ENCODE data around the gene DOCK3.
"Not testable (repeated sequence)": the region's sequence is repeated elsewhere in the genome, so short reads cannot be mapped to it uniquely, and the experiment has no call there.

The DOCK3 gene

DNA sequence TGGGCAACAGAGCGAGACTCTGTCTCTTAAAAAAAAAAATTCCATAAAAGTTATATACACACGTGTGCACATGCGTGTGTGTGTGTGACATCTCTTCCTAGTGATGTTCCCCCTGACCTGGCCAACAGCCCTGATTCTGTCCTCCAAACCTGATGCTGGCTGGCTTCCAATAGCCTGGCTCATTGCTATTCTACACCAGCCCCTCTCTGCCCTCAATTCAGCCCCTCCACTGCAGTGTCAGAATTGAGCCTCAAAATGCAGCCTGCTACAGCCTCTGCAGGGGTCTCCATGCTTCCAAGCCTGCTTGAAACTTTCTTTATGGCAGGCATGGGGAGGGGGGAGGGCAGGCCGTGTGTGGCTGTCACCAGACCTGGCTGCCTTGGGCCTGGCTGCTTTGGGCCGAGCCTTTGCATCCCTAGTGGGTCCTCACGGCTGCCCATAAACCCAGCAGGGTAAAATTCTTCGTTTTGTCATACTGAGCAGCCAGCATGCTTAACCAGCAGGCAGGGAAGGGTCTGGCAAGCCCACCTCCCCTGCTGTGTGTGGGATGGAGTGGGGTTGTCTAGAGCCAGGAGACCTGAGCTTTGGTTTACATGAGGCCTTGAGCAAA lies 22.7 kb upstream of the DOCK3 start:
- no peak for DNase-seq (ENCODE audit: low read depth)

DNA sequence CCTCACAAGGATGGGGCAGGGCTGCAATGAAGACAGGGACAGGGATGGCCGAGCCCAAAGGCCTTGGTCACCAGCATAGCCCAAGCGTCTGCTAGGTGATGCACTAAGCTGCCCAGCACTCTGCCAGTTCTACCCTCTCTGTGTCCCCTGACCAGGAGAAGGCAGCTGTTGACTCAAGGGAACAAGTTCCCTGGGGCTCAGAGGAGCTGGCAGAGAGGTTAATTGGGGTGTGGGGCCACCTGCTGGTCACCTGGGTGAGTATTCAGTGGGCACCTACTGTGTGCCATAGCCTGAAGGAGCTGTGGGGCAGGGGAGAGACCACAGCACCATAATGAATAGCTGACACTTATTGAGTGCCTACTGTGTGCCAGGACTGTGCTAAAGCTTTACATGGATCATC lies 22.0 kb upstream of the DOCK3 start:
- no peak for DNase-seq (ENCODE audit: low read depth)

DNA sequence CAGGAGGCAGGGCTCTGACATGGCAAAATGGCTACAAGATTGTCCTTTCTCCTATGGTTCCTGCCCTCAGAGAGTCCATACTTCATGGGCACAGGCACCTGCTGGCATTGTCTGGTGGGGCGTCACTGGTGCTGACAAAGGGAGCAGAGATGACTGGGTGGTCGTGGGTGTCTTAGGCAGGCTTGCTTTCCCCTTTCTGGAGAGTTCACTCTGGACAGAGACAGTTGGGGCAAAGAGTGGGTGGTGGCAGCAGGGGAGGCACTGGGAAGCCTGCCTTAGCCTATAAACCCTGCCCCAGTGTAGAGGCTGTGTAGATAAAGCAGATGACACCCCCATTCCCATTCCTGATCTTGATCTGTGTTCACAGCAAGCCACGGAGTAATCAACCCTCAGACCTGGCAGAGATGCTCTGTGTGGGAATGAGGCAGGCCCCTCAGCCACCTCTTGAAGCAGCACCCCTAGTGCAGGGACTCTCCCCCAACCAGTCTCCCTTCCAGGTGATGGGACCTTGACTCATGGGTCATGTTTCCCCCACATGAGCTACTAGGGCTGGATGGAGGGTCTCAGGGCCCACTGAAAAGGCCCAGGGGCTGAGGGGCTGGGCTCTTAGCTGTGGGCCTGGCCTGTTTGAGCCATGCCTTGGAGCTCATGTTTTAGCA lies 20.7 kb upstream of the DOCK3 start:
- no peak for DNase-seq (ENCODE audit: low read depth)

DNA sequence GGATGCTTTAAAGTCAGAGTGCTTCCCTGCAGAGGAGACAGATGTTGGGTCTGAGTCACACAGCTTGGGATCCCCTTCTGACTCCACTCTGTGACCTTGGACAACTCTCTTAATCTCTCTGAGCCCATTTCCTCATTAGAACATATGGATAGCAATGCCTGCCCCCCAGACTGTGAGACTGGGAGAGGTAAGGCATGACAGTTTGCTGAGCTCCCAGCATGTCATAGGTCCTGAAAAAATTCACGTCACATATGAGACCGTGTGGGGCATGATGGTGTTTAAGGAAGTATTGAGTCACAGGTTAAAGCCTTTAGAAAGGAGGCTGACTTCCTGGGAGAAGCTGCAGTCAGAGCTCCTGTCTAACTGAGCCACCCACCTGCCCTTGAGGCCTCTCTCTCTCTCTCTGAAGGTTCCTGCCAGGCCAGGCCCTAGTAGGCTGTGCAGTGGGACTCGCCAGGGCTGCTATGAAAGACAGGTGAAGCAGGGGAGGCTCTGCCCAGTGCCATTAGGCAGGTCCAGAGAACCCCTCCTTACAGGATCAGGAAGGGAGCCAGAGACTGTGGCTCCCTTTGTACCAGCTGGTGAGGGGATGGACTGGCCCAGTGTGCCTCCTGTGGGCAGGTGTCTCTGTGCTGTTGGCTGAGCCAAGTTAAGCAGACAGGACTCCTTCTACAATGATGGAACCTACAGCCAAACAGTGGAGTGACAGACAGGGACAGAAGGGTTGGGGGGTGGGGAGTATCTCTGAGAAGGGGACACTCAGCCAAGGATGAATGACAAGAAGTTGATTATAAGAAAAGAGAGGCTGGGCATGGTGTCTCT lies 19.5 kb upstream of the DOCK3 start:
- DNase-seq (ENCODE audit: low read depth): no peak

DNA sequence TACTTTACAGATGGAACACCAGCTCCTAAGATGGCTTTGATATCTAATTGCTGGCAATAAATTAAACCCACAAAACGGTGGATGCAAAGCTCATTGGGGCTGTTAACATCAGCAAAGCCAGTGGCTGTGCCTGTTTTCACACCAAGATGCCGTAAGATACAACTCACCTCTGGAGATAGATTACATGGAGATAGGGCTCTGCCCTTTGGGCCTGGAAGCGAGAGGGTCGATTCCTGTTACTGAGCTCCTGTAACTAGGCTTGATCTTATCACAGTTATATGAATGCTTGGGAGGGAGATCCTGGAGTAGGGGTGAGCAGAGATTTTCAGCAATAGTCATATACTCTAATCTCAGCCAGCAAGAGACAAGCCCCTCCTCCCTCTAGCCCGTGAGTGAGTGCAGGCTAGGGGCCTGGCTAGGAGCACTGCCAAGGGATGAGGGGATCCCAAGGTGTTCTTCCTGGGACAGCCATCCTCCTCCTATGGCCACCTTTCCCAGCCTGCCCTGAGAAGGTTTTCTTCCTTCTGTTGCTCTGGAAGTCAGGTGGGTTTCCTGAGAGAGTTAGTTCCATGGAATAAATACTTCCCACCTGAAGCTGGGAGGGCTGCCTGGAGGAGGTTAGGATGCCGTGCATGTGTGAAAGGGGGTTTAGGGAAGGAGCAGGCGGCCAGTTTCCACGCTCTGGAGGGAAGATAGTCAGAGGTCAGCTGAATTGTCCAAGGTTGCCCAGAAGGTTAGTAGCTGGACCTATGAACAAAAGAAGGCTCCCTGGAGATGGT lies 18.1 kb upstream of the DOCK3 start:
- no peak for DNase-seq (ENCODE audit: low read depth)

DNA sequence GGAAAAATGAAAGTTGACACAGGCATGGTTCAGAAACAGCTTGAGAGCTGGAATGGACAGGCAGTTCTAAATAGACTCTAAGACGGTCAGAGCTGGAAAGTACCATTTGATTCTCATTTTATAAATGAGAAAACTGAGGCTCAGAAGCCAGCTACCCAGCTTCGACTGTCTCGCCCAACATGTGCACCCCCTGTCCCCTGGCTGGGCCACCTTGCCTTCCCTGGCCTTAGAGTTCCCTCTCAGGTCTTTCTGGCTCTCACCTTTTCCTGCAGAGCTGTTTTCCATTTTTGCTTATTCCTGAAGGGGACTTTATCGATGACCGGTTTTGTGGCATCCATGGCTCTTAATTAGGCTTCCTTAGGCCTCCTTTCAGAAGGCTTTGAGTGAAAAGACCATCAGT lies 17.3 kb upstream of the DOCK3 start:
- DNase-seq (ENCODE audit: low read depth): no peak

DNA sequence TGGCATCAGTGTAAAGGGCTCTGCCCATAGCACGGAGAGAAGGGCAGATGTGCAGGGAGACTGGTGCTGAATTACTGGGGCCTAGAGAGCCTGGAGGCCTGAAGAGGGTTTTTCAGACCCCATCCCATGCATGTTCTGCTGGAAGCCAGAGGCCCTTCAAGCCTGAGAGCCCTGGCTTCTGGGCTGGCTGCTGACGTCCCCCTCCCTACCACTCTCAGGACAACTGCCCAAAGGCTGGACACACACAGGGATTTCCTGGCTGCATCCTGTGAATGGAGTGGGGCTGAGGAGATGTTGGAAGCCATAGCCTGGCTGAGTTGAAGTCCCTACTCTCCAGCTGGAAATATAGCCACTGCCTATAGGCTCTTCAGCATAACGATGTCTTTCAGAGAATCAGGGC lies 16.9 kb upstream of the DOCK3 start:
- DNase-seq (ENCODE audit: low read depth): no peak

DNA sequence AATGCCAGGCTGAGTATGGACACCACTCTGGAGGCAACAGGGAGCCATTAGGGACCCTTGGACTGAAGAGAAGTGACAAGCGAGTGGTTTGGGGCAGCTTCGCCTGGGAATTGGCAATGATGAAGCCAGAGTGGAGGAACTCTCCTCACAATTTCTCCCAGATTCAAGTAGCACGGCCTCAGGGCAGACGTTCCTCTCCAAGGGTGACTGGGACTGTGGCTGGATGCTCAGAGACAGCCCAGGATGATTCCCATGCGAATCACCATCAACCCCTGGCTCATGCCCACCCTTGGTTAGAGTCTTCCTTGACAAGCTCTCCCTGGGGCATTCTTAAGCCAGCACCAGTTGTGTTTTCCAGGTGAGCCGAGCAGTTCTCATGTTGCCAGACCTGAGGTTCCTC lies 16.3 kb upstream of the DOCK3 start:
- no peak for DNase-seq (ENCODE audit: low read depth)

DNA sequence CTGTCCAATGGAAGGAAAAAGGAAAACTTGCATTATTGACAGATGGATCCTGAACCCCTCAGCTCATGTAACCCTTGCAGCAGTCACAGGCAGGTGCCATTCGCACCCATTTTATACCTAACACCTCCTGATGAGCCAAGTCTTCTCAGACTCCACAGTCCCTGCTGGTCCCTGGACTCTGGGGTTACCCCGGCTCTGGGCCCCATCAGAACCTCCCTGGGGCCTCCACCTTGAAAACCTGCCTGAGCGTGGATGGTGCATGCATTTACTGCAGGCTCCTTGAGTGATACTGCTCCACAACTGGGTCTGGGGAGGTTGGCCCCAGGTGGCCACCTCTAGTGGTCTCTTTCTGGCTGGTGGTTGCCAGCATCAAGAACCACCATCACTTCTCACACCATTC lies 15.9 kb upstream of the DOCK3 start:
- DNase-seq (ENCODE audit: low read depth): no peak

DNA sequence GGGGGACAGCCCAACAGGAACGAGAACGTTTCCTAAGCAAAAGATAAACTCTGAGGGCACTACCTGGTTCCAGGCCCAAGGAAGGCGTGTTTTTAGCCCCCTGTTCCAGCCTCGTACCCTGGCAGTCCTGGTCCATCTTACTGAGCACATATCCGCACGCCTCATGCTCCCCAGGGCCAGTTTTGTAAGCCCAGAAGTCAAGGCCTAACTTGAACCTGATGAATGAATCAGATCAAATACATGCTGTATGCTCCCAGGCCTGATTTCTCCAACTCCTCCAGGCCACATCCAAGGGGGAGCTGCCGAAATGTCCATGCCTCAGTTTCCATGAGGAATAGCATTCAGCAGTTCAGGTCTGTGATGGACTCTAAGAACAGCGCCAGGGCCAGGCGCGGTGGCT lies 14.3 kb upstream of the DOCK3 start:
- no peak for DNase-seq (ENCODE audit: low read depth)

DNA sequence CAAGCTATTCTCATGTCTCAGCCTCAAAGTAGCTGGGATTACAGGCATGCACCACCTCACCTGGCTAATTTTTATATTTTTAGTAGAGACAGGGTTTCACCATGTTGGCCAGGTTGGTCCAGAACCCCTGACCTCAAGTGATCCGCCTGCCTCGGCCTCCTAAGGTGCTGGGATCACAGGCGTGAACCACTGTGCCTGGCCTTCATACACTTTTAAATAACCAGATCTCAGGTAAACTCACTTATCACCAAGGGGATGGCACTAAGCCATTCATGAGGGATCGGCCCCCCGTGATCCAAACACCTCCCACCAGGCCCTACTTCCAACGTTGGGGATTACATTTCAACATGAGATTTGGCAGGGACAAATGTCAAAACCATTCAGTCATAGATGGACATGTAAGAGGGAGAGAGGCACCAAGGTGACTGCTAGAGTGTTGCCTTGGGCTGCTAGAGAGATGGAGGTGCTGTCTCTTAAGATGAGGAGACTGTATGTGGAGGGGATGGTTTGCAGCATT lies 13.3 kb upstream of the DOCK3 start:
- no peak for DNase-seq (ENCODE audit: low read depth)

DNA sequence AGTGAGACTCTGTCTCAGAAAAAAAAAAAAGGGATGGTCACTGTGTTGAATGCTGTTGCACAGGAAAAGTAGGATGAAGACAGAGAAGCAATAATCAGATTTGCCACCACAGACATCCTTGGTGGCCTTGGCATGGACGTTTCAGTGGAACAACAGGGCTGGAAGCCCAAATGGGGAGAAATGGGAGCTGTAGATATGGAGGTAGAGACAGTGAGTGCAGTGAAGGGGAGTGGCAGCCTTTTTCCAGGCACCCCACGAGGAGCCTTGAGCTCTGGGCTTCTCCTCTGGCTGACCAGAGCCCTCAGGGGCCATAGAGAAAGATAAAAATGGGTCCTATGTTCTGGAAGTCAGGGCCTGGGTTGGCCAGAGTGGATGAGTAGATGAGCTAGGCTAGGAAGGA lies 12.3 kb upstream of the DOCK3 start:
- no peak for DNase-seq (ENCODE audit: low read depth)

DNA sequence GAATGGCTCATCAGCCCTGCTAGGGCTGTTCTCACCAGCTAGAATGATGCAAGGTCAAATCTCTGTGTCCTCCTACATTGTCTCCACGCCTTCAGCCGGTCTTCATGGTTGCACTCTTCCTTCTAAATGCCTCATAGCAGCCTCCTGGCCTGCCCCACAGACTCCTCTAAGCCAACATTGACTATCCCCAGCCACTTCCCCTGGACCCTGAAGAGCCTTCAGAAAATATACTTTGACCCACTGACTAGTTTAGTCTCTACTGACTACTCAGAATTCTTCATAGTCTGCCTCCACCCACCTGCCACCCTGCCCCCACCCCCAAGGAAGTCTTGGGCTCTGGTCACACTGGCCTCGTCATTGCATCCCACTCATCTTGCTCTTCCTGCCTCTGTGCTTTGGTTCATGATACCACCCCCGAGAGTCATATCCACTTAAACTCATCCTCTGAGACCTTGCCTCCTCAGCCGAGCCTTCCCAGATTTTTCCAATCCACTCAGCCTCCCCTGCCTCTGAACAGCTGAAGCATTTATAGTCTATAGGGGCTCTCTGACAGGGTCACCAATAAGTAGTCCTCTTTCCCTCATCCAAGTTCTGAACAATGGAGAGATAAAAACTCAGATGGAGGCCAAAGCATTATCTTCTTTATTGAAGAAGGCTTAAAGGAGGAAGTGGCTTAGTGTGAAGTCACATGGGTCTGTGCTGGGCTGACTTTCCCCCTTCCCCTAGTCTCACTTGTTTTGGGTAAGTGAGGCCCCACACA lies 9.5 kb upstream of the DOCK3 start:
- no peak for DNase-seq (ENCODE audit: low read depth)

DNA sequence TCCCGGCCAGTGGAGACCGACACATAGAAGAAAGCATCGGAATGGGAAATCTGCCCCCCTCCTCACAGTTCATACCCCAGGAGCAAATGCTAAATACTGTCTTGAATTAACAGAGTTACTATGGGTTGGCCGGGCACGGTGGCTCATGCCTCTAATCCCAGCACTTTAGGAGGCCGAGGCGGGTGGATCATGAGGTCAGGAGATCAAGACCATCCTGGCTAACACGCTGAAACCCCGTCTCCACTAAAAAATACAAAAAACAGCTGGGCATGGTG lies 8.9 kb upstream of the DOCK3 start:
- DNase-seq (ENCODE audit: low read depth): not testable (repeated sequence)

DNA sequence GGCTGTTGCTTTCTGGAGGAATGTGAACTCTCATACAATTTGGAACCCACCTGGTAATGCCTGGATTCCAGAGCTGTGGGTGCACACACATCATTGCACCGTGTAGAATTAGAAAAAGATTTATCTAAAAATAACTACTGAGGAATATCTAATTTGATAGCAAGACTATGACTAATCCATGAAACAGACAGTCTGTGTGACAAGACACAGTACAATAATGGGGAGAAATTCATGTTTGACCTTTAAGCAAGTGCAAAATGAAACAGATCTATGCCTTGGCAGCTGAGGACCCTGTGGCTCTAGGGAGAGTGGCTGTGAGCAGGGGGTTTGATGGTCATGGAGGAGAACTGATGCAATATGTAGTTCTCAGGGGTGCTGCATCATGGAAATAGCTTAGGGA lies 7.9 kb upstream of the DOCK3 start:
- no peak for DNase-seq (ENCODE audit: low read depth)

DNA sequence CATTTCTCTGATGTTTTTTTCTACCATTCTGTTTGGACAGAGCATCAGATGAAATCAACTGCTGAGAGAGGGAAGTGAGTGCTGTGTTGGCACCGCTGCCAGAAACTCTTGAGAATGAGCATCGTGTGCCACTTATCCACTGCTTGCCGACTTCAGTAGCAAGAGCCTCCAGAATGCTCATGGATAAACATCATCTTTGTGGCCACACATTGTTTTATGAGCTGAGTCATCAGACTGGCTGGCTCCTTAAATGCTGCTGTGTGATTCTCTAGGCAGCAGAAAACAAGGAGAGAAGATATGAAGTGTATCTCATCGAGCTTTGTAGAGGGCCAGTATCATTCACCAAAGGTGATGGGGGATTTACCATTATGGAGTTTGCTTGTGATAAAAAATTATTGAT lies 3.4 kb upstream of the DOCK3 start:
- no peak for DNase-seq (ENCODE audit: low read depth)

DNA sequence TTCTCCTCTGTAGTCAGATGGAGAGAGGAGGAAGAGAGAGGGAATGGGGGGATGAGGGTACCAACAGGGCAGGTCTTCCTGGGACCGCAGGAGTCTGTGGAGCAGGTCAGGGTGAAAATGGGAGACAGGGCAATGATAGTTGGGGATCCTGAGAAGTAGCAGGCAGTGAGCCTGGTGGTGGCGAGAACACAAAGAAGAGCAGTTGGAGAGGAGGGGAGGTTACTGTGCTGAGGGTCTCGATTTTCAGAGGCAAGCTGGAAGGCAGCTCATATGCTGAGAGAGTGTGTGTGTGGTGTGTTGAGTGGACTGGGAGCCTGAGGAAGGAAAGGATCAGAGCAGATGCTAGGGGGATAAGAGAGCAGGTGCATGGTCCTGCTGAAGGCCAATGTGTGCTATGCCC lies 2.1 kb upstream of the DOCK3 start:
- no peak for DNase-seq (ENCODE audit: low read depth)

DNA sequence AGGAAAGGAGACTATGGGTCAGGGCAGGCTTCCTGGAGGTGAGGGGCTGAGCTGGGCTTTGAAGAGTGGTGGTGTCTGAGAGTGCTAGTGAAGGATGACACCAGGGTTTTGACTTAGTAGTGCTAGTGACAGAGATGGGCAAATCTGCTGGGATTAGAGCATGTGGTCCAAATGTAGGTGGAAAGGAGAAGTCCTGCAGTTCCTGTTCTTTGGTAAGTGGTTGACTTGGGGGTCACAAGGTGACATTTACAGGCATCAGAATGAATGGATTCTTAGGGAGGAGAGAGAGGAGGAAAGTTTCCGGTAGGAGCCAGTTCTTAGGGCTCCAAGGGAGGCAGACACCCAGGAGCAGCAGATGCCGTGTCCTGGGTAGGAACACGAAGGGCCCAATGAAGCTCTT lies 796 bp upstream of the DOCK3 start:
- DNase-seq (ENCODE audit: low read depth): no peak

DNA sequence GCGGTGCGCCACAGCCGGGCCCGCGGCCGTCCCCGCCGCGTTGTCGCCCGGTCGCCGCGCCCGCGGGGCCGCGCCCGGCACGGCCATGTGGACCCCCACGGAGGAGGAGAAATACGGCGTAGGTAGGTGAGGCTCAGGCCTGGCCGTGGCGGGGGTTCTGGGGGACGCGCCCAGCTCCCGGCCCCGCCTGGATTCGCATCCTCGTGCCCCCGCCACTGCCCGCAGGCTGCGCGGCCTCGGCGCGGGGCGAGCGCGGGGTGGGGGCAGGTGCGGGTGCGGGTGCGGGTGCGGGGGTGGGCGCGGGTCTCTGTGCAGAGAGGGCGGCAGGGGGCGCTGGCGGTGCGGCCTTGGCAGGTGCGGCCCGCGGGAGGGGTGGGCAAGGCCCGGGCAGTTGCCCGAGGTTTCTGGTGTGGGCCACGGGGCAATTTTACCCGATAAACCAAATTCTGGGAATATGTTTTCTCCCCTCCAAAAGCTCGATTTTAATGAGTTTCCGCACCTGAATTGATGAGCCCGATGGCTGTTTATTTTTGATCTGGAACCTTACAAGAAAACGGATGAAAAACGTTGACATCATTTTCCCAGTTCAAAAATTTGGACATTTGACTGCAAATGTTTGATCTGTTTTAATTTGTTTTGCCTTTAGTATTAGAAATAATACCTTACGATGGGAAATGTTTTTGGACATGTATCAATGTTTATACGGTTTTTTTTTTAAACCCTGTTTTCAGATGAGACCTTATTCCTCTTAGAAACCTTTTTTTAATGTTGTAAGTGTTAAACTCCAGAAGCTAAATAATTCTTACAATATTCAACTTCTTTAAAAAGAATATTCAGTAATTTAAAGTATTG lies 678 bp downstream of the DOCK3 start:
- peak; percentile 31 for DNase-seq (ENCODE audit: low read depth)

DNA sequence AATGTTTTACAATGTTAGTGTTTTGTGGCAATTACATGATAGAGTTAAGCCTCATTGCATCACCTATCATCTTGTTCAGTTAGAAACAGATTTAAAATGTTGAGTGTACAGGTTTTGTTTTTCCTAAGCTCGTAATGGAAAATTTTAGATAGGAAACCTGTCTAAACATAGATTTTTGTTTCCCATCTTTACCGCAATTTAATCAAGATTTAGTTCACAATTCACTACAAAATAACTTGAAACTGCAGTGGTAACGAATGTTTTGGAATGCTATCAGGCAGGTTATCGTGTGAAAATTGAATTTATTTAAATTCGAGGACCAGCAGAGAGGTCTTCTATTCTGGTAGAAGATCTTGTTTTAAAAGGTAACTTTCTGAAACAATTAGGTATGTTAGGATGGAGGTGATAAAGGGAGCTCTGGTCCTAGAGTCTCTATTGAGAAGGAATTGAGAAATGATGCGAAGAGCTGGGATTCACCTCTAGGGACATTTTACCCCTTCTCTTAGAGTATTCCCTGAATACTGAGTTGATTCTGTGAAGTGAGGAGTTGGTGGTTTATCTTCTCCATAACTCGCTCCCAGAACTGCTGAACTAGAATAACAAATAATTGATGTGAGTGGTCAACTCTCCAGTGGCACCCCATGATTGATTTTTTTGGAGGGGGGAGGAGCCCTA lies 1.4 kb downstream of the DOCK3 start:
- DNase-seq (ENCODE audit: low read depth): no peak
